Psoas muscle (tissue), 8 donors: Measurements from ENCODE around the gene ADORA1. TPM values are rescaled to one million over a fixed set of nuclear protein-coding genes. Genes with fewer than 3 reads are reported as not detected.

Experiments
- ATAC-seq, 4 donors: fragments of 200-7000 bp; cut with Tn5 transposase; one replicate each; pipeline ENCODE4 v1.9.1; 2020; ENCODE audit warnings: moderate library complexity in 3 of 4, mild to moderate bottlenecking in 2 of 4
- DNase-seq, 2 donors: peaks; one replicate each; pipeline ENCODE4 v3.0.0-alpha.2; 2020
- H3K27ac ChIP-seq: fragments of 200-600 bp; one replicate; pipeline ENCODE4 v1.8.0; 2022
- H3K27me3 ChIP-seq, 3 donors: fragments of 200-600 bp in 1 of 3; one replicate each; pipeline versions ENCODE4 v1.6.1 to v1.8.0; 2013 to 2022; ENCODE audit warnings: low read length in 2 of 3, mild to moderate bottlenecking in 2 of 3, moderate library complexity in 1 of 3; ENCODE audit not compliant: insufficient read depth in 3 of 3
- H3K36me3 ChIP-seq, 2 donors: fragments of 200-600 bp in 1 of 2; one replicate each; pipeline versions ENCODE4 v1.6.1 to v1.8.0; 2013 to 2022; ENCODE audit warnings: low read depth in 1 of 2, mild to moderate bottlenecking in 1 of 2, moderate library complexity in 1 of 2; ENCODE audit not compliant: insufficient read depth in 1 of 2
- H3K4me1 ChIP-seq: fragments of 200-600 bp; one replicate; pipeline ENCODE4 v1.8.0; 2022
- H3K4me3 ChIP-seq: fragments of 200-600 bp; one replicate; pipeline ENCODE4 v1.8.0; 2022; ENCODE audit warnings: mild to moderate bottlenecking
- H3K9me3 ChIP-seq: fragments of 200-600 bp; one replicate; pipeline ENCODE4 v1.8.0; 2022
- CTCF ChIP-seq: fragments of 200-600 bp; IDR thresholded peaks from one replicate; pipeline ENCODE4 v1.8.0; 2022; ENCODE audit warnings: antibody characterized with exemption
- WGBS, 3 donors: extraction: QIAGEN DNeasy Blood & Tissue Kit; methylation state at CpG; one replicate each; pipeline versions ENCODE4 v1.1.6 to v1.1.7; 2013; 5-methylcytosine and 5-hydroxymethylcytosine counted together
- intact Hi-C, 2 donors: fragments of 100-400 bp; cut with DNase I; formaldehyde crosslinking; loops; one replicate each; pipeline versions ENCODE4 v1.11.0 to v1.14.2; 2022
- polyA plus RNA-seq, 3 donors: library from polyadenylated mRNA; stranded (reverse); fragments of 200-250 nt; gene quantifications; one replicate each; pipeline ENCODE4 v1.2.3, GENCODE V29; 2013
- total RNA-seq, 4 donors: library from RNA; stranded (reverse); fragmentation: NEBNext Ultra II Directional in 2 of 4; extraction: Animal tissue kit (Norgen Biotek cat#: 25700) in 2 of 4; gene quantifications; one replicate each; pipeline versions ENCODE4 v1.2.1 to v1.2.4, GENCODE V29; 2021 to 2023
- donor health status: healthy with polysubstance abuse.
- donor health status: DM: no; HTN: no; CAD: no; lungs with moderate emphysema.
- donor health status: Bipolar disorder and iron deficiency.
- donor health status: healthy.
- donor health status: DM: yes; HTN: yes; CAD: no.
- donor health status: DM: no; HTN: no; CAD: no.
- donor health status: DM: no; HTN: no; CAD: no.
- donor health status: DM: yes; HTN: yes; CAD: no.

Gene ADORA1
- total and polyA plus RNA-seq, 7 donors = 1.1 to 10.4 (median 1.8) TPM

GRCh38 chr1:203116091-203116820 is 11.3 kb upstream of the ADORA1 start:
- no peak overlapping the region for H3K4me3 ChIP-seq
- H3K27ac ChIP-seq = peak overlapping the region; percentile 41
- WGBS, 3 donors = 40 to 51% (median 41%) methylated on average over 9 to 10 of the region's 10 CpGs
- H3K27me3 ChIP-seq = peaks cover 0 to 15% (median 0%) of the 10 kb centered on the region in 3 donors
- H3K9me3 ChIP-seq = no peaks in the 10 kb centered on the region
- H3K4me1 ChIP-seq = peaks cover 24% of the 10 kb centered on the region
- DNase-seq (peak; percentile 52 to 67), ATAC-seq (peak; percentile 30 to 76 (median 70))
- TF ChIP-seq CTCF = no peak
- H3K36me3 ChIP-seq = no peaks in the 10 kb centered on the region
- intact Hi-C loops = loop anchor here (2.0 to 5.0 kb wide), 2 partner anchors 103 to 151 kb away; no protein-coding TSS in a partner anchor

- peak overlapping the region; percentile 3 for H3K27ac ChIP-seq
- no peaks in the 10 kb centered on the region for H3K36me3 ChIP-seq
- intact Hi-C loops = loop anchor here (1.0 to 5.0 kb wide), 3 partner anchors 98 to 149 kb away; no protein-coding TSS in a partner anchor
- H3K4me1 ChIP-seq = peaks cover 24% of the 10 kb centered on the region
- DNase-seq = peak; percentile 83 to 90
- peak overlapping the region; percentile 31 for H3K4me3 ChIP-seq
- H3K9me3 ChIP-seq = no peaks in the 10 kb centered on the region
- 27 to 36% (median 35%) methylated on average over 32 to 35 of the region's 35 CpGs for WGBS, 3 donors
- H3K27me3 ChIP-seq = peaks cover 0 to 24% (median 0%) of the 10 kb centered on the region in 3 donors
- ATAC-seq = peak; percentile 93 to 98 (median 93)
- peak; percentile 80 for TF ChIP-seq CTCF
Measured at GRCh38 chr1:203117611-203118575, 9.6 kb upstream of the ADORA1 start.

GRCh38 chr1:203120325-203121153 is 7.0 kb upstream of the ADORA1 start:
- ATAC-seq = no peak
- intact Hi-C loops = loop anchor here in 1 of 2 donors (5.0 kb wide), 1 partner anchor 52 kb away; no protein-coding TSS in a partner anchor
- Histone ChIP-seq H3K4me3 (no peak overlapping the region), H3K4me1 (peaks cover 24% of the 10 kb centered on the region), H3K9me3 (no peaks in the 10 kb centered on the region), H3K27ac (no peak overlapping the region), H3K36me3 (no peaks in the 10 kb centered on the region), H3K27me3 (peaks cover 0 to 32% (median 2%) of the 10 kb centered on the region in 3 donors)
- 77 to 83% (median 81%) methylated on average over 7 of the region's 7 CpGs for WGBS, 3 donors
- TF ChIP-seq CTCF = no peak
- no peak for DNase-seq
